ENCODE measurements around the gene PTPRD.

PTPRD gene

GRCh38 chr9:8733131-8733954 lies 1879.5 kb downstream of the PTPRD start:
- DNase-seq, result no peak

- DNase-seq, result no peak
Measured at GRCh38 chr9:8732367-8733075, 1880.3 kb downstream of the PTPRD start.

GRCh38 chr9:8730618-8731017 lies 1882.2 kb downstream of the PTPRD start:
- no peak for DNase-seq

- no peak for DNase-seq
Measured at GRCh38 chr9:8728910-8729309, 1883.9 kb downstream of the PTPRD start.

- no peak for DNase-seq
Measured at GRCh38 chr9:8727191-8727590, 1885.6 kb downstream of the PTPRD start.

GRCh38 chr9:8726692-8727091 lies 1886.1 kb downstream of the PTPRD start:
- DNase-seq, result no peak

- no peak for DNase-seq
Measured at GRCh38 chr9:8725635-8726034, 1887.2 kb downstream of the PTPRD start.

GRCh38 chr9:8724284-8725018 lies 1888.4 kb downstream of the PTPRD start:
- no peak for DNase-seq

- no peak for DNase-seq
Measured at GRCh38 chr9:8723195-8723594, 1889.6 kb downstream of the PTPRD start.

GRCh38 chr9:8719833-8720486 lies 1892.8 kb downstream of the PTPRD start:
- no peak for DNase-seq

- DNase-seq, result no peak
Measured at GRCh38 chr9:8718121-8718725, 1894.6 kb downstream of the PTPRD start.

GRCh38 chr9:8717146-8717545 lies 1895.7 kb downstream of the PTPRD start:
- no peak for DNase-seq

- DNase-seq, result no peak
Measured at GRCh38 chr9:8715788-8716187, 1897.0 kb downstream of the PTPRD start.

- no peak for DNase-seq
Measured at GRCh38 chr9:8713811-8714165, 1899.0 kb downstream of the PTPRD start.

- DNase-seq, result no peak
Measured at GRCh38 chr9:8713149-8713810, 1899.5 kb downstream of the PTPRD start.

GRCh38 chr9:8709731-8710130 lies 1903.1 kb downstream of the PTPRD start:
- DNase-seq, result no peak

- DNase-seq, result no peak
Measured at GRCh38 chr9:8708728-8709127, 1904.1 kb downstream of the PTPRD start.

- DNase-seq, result no peak
Measured at GRCh38 chr9:8706998-8707397, 1905.8 kb downstream of the PTPRD start.

GRCh38 chr9:8706531-8706930 lies 1906.3 kb downstream of the PTPRD start:
- DNase-seq, result no peak

GRCh38 chr9:8705861-8706260 lies 1906.9 kb downstream of the PTPRD start:
- no peak for DNase-seq

- no peak for DNase-seq
Measured at GRCh38 chr9:8703904-8704303, 1908.9 kb downstream of the PTPRD start.

GRCh38 chr9:8701904-8702303 lies 1910.9 kb downstream of the PTPRD start:
- DNase-seq, result no peak
